H1 (cell line): Measurements from ENCODE around the gene CUX1. TPM values are rescaled to one million over a fixed set of nuclear protein-coding genes. Genes with fewer than 3 reads are reported as not detected.

Source experiments
- BCL11A ChIP-seq, 2 experiments: IDR thresholded peaks; one replicate each; pipeline ENCODE4 v1.6.1; 2011; ENCODE audit warnings: low read depth in 2 of 2, low read length in 2 of 2, mild to moderate bottlenecking in 2 of 2
- BRCA1 ChIP-seq: IDR thresholded peaks from 2 replicates; pipeline ENCODE4 v1.6.1; 2012; ENCODE audit warnings: low read depth, low read length, improper control_type of control experiment
- NRF1 ChIP-seq: IDR thresholded peaks from 2 replicates; pipeline ENCODE4 v1.6.1; 2011; ENCODE audit warnings: mild to moderate bottlenecking, low read depth, low read length, improper control_type of control experiment
- polyA plus RNA-seq, 7 experiments: library from polyadenylated mRNA; depleted of rRNA in 3 of 7; stranded (reverse) in 5 of 7; unstranded in 2 of 7; fragments of >200 nt in 5 of 7; fragments of 200-250 nt in 2 of 7; gene quantifications; 1 replicate in 5 of 7; 2 replicates in 1 of 7; 4 replicates in 1 of 7; pipeline versions ENCODE4 v1.2.1 to v1.2.3, GENCODE V29; 2011 to 2013; ENCODE audit warnings: missing spikeins in 2 of 7, mixed read lengths in 2 of 7
- total RNA-seq: library from RNA; stranded (reverse); fragmentation: NEBNext Ultra II Directional; extraction: Animal tissue kit (Norgen Biotek cat#: 25700); gene quantifications from 2 replicates; pipeline ENCODE4 v1.2.1, GENCODE V29; 2021

Gene CUX1
- total and polyA plus RNA-seq, 2 of the 8 experiments (the other 6 are each of a cell fraction or from before 2014, with no cell fraction given): 21.6 to 65.9 TPM

DNA sequence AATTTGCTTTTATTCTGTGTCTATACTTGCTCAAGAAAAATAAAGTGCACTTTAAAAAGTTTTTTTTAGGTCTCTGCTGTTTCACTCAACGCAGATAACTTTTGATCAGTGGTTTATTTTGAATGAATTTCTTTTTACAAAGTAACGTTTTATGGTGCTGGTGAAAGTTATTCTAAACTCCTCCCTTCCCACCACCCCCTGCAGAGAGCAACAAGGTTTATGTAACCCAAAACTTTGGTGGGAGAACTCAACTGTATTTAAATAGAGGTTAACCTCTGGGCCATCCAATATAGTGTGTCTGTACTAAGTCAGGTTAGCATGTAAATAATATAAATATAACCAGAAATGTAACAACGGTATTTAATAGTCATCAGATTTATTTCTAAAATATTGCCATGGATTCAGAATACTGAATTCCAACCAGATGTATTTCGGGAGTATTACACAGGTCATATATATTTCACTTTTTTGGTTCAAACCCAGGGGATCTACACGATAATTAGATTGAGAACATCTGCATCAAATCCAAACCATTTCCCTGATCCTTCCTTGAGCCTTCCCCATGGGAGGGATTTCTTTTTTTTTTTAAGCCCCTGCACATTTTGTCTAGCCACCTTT, 3.9 kb upstream of the CUX1 start (continued):
- TF ChIP-seq NRF1 (no peak), BRCA1 (no peak), BCL11A (IDR thresholded peaks at IDR 0.05; ENCODE audit: low read depth in 2 of 2, low read length in 2 of 2) (no peak)
- TF ChIP-seq, all 59 proteins: peak for 0
